K562 (cell line): ENCODE data around the gene TMED6. TPM values are rescaled to one million over a fixed set of nuclear protein-coding genes. Genes with fewer than 3 reads are reported as not detected.

Experiments used
- HBP1 ChIP-seq: fragments of 450-650 bp; formaldehyde crosslinking; IDR thresholded peaks from 2 replicates; pipeline ENCODE4 v1.4.0; 2022; ENCODE audit warnings: missing genetic modification characterization
- HDAC2 ChIP-seq: fragments of 450-650 bp; IDR thresholded peaks from 2 replicates; pipeline ENCODE4 v1.6.1; 2016; ENCODE audit warnings: mild to moderate bottlenecking
- JUND ChIP-seq, 2 experiments: IDR thresholded peaks; 2 replicates in 1 of 2; 3 replicates in 1 of 2; pipeline ENCODE4 v1.6.1; 2011; ENCODE audit warnings: borderline replicate concordance in 2 of 2, low read depth in 2 of 2, low read length in 2 of 2, improper control_type of control experiment in 1 of 2, missing biosample characterization in 1 of 2, missing genetic modification characterization in 1 of 2, missing genetic modification reagents in 1 of 2
- MAFF ChIP-seq: IDR thresholded peaks from 2 replicates; pipeline ENCODE4 v1.6.1; 2012; ENCODE audit warnings: low read length, improper control_type of control experiment
- MAFK ChIP-seq: IDR thresholded peaks from 2 replicates; pipeline ENCODE4 v1.6.1; 2011; ENCODE audit warnings: low read length, improper control_type of control experiment
- NCOA2 ChIP-seq, 2 experiments: fragments of 450-650 bp; IDR thresholded peaks; 2 replicates each; pipeline ENCODE4 v1.6.1; 2018; ENCODE audit warnings: mild to moderate bottlenecking in 2 of 2, moderate library complexity in 1 of 2; ENCODE audit not compliant: partially characterized antibody in 2 of 2
- RBBP5 ChIP-seq: fragments of 200-600 bp; sonication (generic); IDR thresholded peaks from 2 replicates; pipeline ENCODE4 v1.6.1; 2012; ENCODE audit warnings: borderline replicate concordance, mild to moderate bottlenecking, low read length, control low read depth, inconsistent platforms; ENCODE audit not compliant: insufficient read depth, poor library complexity, severe bottlenecking
- SIRT6 ChIP-seq: IDR thresholded peaks from one replicate; pipeline ENCODE4 v1.6.1; 2012; ENCODE audit warnings: low read depth, mild to moderate bottlenecking, control low read depth, inconsistent platforms, low read length, moderate library complexity
- SPI1 ChIP-seq: IDR thresholded peaks from 2 replicates; pipeline ENCODE4 v1.6.1; 2011; ENCODE audit warnings: low read depth, low read length, control low read depth, borderline replicate concordance
- TAF9B ChIP-seq: fragments of 450-650 bp; IDR thresholded peaks from 2 replicates; pipeline ENCODE4 v1.6.1; 2018; ENCODE audit warnings: mild to moderate bottlenecking; ENCODE audit not compliant: partially characterized antibody
- ZNF407 ChIP-seq: fragments of 450-650 bp; IDR thresholded peaks from 2 replicates; pipeline ENCODE4 v1.6.1; 2016; ENCODE audit warnings: low read depth
- polyA plus RNA-seq, 8 experiments: library from polyadenylated mRNA; depleted of rRNA in 4 of 8; stranded (reverse) in 5 of 8; unstranded in 3 of 8; fragments of >200 nt; fragmentation: Nextera tagmentation in 2 of 8; fragmentation: Illumina TruSeq in 1 of 8; extraction: Ambion mirVana in 2 of 8; extraction: Trizol in 1 of 8; gene quantifications; 2 replicates each; pipeline versions ENCODE4 v1.2.1 to v1.2.3, GENCODE V29; 2011 to 2014; ENCODE audit warnings: inconsistent platforms in 1 of 8, missing spikeins in 1 of 8
- total RNA-seq, 7 experiments: library from RNA; depleted of rRNA in 6 of 7; stranded (reverse); fragments of >200 nt in 6 of 7; fragmentation: Illumina TruSeq in 2 of 7; extraction: Trizol in 2 of 7; gene quantifications; 2 replicates each; pipeline versions ENCODE4 v1.2.1 to v1.2.3, GENCODE V29; 2011 to 2021; ENCODE audit warnings: low replicate concordance in 1 of 7

TMED6 gene
- total and polyA plus RNA-seq, 9 of the 15 experiments (the other 6 are each of a cell fraction or from before 2014, with no cell fraction given), result 0.14 to 0.45 (median 0.25) TPM; not detected in 2

GRCh38 chr16:69376393-69377059 lies 24.9 kb upstream of the TMED6 start (continued):
- TF ChIP-seq JUND (IDR thresholded peaks at IDR 0.05; ENCODE audit: borderline replicate concordance, low read depth, low read length) (no peak), JUND (tag; IDR thresholded peaks at IDR 0.05; ENCODE audit: borderline replicate concordance, low read depth, low read length) (no peak), RBBP5 (no peak), HDAC2 (no peak), MAFK (peak; percentile 81), MAFF (peak; percentile 80), NCOA2 (IDR thresholded peaks at IDR 0.05; ENCODE audit: partially characterized antibody in 2 of 2) (no peak), HBP1 (CRISPR knock-in tag) (no peak), ZNF407 (no peak), SIRT6 (no peak), SPI1 (no peak), TAF9B (no peak)
- TF ChIP-seq, all 486 proteins: peak for 5
